ENCODE measurements around the gene CCNG2.
"Not testable (repeated sequence)": the region's sequence is repeated elsewhere in the genome, so short reads cannot be mapped to it uniquely, and the experiment has no call there.

DNA sequence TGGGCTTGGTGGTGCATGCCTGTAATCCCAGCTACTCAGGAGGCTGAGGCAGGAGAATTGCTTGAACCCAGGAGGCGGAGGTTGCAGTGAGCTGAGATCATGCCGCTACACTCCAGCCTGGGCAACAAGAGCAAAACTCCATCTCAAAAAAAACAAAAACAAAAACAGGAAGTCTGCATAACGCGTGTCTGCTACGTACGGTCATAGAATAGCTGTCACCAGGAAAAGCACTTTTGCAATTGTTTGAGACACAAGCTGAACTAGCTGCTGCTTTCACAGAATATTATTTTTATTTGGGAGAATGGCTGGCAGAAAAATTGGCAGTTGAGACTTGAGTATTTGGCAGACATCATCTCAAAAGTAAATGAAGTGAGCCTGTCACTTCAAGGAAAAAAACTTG lies 19.6 kb upstream of the CCNG2 start:
- TF ChIP-seq POLR2A (IDR thresholded peaks at IDR 0.05): not testable (repeated sequence)
- TF ChIP-seq, protein P1, sequence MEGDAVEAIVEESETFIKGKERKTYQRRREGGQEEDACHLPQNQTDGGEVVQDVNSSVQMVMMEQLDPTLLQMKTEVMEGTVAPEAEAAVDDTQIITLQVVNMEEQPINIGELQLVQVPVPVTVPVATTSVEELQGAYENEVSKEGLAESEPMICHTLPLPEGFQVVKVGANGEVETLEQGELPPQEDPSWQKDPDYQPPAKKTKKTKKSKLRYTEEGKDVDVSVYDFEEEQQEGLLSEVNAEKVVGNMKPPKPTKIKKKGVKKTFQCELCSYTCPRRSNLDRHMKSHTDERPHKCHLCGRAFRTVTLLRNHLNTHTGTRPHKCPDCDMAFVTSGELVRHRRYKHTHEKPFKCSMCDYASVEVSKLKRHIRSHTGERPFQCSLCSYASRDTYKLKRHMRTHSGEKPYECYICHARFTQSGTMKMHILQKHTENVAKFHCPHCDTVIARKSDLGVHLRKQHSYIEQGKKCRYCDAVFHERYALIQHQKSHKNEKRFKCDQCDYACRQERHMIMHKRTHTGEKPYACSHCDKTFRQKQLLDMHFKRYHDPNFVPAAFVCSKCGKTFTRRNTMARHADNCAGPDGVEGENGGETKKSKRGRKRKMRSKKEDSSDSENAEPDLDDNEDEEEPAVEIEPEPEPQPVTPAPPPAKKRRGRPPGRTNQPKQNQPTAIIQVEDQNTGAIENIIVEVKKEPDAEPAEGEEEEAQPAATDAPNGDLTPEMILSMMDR (IDR thresholded peaks at IDR 0.05): not testable (repeated sequence)
